Measurements from ENCODE around the gene ATF1. TPM values are rescaled to one million over a fixed set of nuclear protein-coding genes. Genes with fewer than 3 reads are reported as not detected.

Gene ATF1
- total RNA-seq, 6 experiments from 2014 or later: 33.6 to 37.7 (median 34.4) TPM

DNA sequence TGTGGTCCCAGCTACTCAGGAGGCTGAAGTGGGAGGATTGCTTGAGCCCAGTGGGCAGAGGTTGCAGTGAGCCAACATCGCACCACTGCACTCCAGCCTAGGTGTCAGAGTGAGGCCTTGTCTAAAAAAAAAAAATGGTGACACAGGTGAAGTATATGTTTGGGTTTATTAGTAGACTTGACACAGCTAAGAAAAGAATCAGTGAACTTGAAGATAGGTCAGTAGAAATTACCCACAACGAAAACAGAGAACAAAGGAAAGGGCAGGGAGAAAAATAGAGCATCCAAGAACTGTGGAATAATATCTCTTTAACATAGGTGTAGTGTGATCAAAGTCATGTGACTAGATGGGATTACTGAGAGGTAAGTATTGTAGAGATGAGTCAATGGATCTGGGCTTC is 23.7 kb downstream of the ATF1 start:
- no peak for DNase-seq
- Mint-ChIP-seq H3K36me3 (ENCODE audit: low read depth) (peaks cover 33% of the 10 kb centered on the region), H3K4me1 (ENCODE audit: low read depth) (peaks cover 77% of the 10 kb centered on the region), H3K27ac (peak overlapping the region; percentile 36), H3K4me3 (no peak overlapping the region; the same call in 1 of the 2 replicates), H3K9me3 (peaks cover 13% of the 10 kb centered on the region), H3K27me3 (ENCODE audit: insufficient read depth) (peaks cover 3% of the 10 kb centered on the region)
- TF ChIP-seq, protein P1, sequence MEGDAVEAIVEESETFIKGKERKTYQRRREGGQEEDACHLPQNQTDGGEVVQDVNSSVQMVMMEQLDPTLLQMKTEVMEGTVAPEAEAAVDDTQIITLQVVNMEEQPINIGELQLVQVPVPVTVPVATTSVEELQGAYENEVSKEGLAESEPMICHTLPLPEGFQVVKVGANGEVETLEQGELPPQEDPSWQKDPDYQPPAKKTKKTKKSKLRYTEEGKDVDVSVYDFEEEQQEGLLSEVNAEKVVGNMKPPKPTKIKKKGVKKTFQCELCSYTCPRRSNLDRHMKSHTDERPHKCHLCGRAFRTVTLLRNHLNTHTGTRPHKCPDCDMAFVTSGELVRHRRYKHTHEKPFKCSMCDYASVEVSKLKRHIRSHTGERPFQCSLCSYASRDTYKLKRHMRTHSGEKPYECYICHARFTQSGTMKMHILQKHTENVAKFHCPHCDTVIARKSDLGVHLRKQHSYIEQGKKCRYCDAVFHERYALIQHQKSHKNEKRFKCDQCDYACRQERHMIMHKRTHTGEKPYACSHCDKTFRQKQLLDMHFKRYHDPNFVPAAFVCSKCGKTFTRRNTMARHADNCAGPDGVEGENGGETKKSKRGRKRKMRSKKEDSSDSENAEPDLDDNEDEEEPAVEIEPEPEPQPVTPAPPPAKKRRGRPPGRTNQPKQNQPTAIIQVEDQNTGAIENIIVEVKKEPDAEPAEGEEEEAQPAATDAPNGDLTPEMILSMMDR (IDR thresholded peaks at IDR 0.05): no peak

DNA sequence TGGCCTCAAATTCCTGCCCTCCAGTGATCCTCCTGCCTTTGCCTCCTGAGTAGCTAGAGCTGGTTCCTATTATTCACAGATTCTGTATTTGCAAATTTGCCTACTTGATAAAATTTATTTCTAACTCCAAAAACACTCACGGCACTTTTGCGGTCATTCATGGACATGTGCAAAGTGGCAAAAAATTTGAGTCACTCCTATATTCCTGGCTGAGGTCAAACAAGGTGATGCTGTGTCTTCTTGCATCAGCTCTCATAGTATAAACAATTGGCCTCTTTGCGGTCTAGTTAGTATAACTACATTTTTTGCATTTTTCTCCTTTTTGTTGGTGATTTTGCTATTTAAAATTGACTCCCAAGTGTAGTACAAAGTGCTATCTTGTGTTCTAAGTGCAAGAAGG is 24.7 kb downstream of the ATF1 start:
- H3K36me3 Mint-ChIP-seq (ENCODE audit: low read depth): peaks cover 33% of the 10 kb centered on the region

DNA sequence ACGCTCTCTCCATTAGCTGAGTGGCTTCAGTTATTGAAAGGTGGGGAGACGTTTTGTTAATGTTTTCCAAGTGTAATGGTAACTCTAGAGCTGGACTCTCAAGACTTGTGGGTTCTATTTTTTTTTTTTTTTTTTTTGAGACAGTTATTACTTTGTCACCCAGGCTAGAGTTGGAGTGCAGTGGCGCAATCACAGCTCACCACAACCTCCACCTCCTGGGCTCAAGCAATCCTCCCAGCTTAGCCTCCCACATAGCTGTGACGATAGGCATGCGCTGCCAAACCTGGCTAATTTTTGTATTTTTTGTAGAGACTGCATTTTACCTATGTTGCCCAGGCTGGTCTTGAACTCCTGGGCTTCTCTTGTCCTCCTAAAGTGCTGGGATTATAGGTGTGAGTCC is 26.2 kb downstream of the ATF1 start:
- DNase-seq: no peak
- peaks cover 3% of the 10 kb centered on the region for H3K27me3 Mint-ChIP-seq (ENCODE audit: insufficient read depth)
- H3K4me1 Mint-ChIP-seq (ENCODE audit: low read depth): peaks cover 66% of the 10 kb centered on the region
- peaks cover 13% of the 10 kb centered on the region for H3K9me3 Mint-ChIP-seq
- no peak overlapping the region for H3K4me3 Mint-ChIP-seq
- TF ChIP-seq, protein P1 (IDR thresholded peaks at IDR 0.05): no peak
- H3K36me3 Mint-ChIP-seq (ENCODE audit: low read depth): peaks cover 31% of the 10 kb centered on the region
- H3K27ac Mint-ChIP-seq: no peak overlapping the region

More for the DNA sequence above, 24.7 kb downstream of the ATF1 start:
- peak; percentile 97 for DNase-seq
- TF ChIP-seq, protein P1 (IDR thresholded peaks at IDR 0.05): no peak
- peaks cover 77% of the 10 kb centered on the region for H3K4me1 Mint-ChIP-seq (ENCODE audit: low read depth)
- peaks cover 13% of the 10 kb centered on the region for H3K9me3 Mint-ChIP-seq
- H3K27me3 Mint-ChIP-seq (ENCODE audit: insufficient read depth): peaks cover 3% of the 10 kb centered on the region
- H3K27ac Mint-ChIP-seq: peak overlapping the region; percentile 90
- peak overlapping the region; percentile 62 for H3K4me3 Mint-ChIP-seq

DNA sequence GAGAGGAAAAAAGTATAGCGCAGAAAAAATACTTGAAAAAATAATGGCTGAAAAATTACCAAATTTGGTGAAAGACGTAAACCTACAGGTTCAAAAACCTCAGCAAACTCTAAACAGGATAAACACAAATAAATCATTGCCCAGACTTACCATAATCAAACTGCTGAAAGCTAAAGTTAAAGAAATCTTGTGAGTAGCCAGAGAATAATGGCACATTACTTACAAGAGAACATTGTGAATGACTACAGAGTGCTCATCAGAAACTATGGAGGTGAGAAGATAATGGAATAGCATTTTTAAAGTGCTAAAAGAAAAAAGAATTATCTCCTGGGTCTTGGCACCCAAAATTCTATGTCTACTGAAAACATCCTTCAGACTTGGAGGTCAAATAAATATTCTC is 36.0 kb downstream of the ATF1 start:
- DNase-seq: no peak
- Mint-ChIP-seq H3K9me3 (peaks cover 29% of the 10 kb centered on the region), H3K4me3 (no peak overlapping the region), H3K36me3 (ENCODE audit: low read depth) (peaks cover 64% of the 10 kb centered on the region), H3K4me1 (ENCODE audit: low read depth) (no peaks in the 10 kb centered on the region), H3K27ac (no peak overlapping the region), H3K27me3 (ENCODE audit: insufficient read depth) (no peaks in the 10 kb centered on the region; the same call in none of the 2 replicates)
- TF ChIP-seq, protein P1 (IDR thresholded peaks at IDR 0.05): no peak

DNA sequence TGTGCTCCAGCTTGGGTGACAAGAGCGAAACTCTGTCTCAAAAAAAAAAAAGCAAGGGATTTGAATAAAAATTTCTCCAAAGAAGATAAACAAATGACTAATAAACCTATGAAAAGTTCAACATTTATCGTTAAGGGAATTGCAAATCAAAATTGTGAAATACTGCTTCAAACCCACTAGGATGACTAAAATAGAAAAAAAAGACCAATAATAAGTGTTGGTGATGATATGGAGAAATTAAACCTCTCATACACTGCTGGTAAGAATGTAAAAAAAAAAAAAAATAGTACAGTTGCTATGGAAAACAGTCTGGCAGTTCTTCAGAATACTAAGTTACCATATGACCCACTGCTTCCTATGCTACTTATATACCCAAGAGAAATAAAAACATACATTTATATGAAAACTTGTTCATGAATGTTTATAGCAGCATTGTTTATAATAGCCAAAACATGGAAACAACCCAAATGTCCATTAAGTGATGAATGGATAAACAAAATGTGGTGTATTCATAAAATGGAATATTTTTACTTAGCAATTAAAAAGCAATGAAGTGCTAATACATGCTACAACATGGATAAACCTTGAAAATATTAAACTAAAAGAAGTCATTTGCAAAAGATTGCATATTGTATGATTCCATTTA is 39.5 kb downstream of the ATF1 start:
- Mint-ChIP-seq H3K4me3 (no peak overlapping the region), H3K27ac (no peak overlapping the region; the same call in 1 of the 2 replicates), H3K9me3 (peaks cover 26% of the 10 kb centered on the region), H3K36me3 (ENCODE audit: low read depth) (peaks cover 46% of the 10 kb centered on the region), H3K27me3 (ENCODE audit: insufficient read depth) (no peaks in the 10 kb centered on the region; the same call in none of the 2 replicates), H3K4me1 (ENCODE audit: low read depth) (peaks cover 8% of the 10 kb centered on the region)
- TF ChIP-seq, protein P1 (IDR thresholded peaks at IDR 0.05): no peak
- DNase-seq: no peak
